HTR-8/SVneo (cell line): ENCODE results near the gene GORASP1.

Experiments
- DNase-seq: peaks from one replicate; pipeline ENCODE4 v3.0.0; 2011; ENCODE audit warnings: low spot score, mixed read lengths; ENCODE audit not compliant: insufficient read length
- FAIRE-seq: peaks from 2 replicates; lab custom pipeline; 2011; peaks lifted over from hg19 to GRCh38; lab: Jason Lieb, UNC

GORASP1 gene

DNA sequence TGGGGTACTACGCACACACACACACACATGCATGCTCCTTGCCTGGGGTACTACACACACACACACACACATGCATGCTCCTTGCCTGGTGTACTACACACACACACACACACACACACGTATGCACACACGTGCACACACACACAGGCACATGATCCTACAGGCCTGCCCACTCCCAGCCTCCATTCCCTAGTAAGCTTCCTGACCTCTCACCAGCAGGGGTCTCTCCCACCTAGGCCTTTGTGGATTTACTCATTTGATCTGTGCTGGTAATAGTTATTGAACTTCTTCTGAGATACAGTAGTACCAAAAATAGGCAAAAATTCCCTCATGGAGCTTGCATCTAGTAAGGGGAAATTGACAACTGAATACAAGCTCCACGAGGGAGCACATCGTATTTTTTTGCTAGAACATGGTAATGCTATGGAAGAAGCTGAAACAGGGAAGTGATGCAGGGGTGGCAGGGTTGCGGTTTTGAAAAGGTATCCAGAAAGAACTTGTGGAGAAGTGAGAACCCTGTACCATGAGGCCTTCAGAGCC, 19.2 kb upstream of the GORASP1 start:
- peak; percentile 51 for FAIRE-seq
- peak; percentile 30 for DNase-seq

DNA sequence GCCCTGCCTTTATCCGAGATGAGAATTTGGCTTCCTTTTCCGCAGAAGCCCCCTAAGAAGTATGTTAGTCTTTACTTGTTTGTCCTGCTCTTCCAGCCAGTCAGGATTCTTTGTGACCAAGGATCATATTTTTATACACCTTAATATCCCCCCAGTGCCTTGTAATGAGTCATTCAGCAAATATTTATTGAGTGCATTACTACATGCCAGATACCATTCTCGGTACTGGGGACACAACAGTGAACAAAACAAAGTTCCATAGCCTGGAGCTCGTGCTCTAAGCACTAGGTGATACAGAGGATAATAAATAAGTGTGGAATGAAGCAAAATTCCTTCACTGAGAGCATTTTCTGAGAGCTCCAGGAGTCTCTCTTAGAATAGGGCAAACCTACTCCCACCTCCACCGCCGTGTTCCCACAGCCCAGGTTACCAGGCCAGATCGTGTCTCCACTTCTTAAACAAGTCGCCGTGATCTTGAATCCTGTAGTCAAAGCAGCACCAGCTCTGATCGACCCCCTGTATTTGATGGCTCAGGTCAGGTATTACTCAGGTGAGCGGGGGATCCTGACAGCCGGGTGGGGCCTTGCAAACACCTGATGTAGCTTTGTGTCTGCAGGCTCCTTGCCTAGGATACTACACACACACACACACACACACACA, 18.5 kb upstream of the GORASP1 start:
- DNase-seq (peak; percentile 31), FAIRE-seq (no peak)

DNA sequence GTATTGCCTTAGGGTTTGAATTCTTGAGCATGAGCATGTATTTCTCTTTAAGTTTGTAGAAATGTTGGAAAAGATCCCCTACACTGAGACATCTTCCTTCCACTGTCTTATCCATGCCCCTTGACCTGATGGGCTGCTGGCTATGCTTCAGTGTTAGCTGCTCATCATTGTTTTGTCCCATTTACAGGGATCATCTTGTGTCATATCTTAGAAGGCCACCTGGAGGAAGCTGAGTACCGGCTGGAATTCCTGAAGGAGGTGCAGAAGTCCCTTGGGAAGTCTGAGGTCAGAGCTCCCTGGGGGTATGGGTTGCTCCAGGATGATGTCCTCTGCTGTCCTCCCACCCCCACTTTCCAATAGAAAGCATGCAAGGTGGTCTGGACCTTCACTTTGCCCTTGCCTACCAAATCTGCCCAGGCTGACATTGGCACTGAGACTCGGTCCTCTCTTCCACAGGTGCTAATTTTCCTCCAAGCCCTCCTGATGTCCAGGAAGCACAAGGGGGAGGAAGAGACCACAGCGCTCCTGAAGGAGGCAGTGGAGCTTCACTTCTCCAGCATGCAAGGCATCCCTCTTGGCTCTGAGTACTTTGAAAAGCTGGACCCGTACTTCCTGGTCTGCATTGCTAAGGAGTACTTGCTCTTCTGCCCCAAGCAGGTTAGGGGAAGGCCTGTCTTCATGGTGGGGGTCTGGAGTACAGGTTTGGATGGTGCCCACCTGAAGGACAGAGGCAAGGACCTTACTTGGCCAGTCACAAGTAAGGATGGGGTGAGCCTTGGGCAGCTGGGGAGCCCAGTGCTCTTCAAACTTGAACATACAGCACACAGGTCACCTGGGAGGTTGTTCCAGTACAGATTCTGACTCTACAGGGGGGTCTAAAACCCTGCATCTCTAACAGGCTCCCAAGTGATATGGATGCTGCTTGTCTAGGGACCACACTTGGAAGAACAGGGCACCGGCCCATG, 17.7 kb upstream of the GORASP1 start:
- DNase-seq = peak; percentile 30
- no peak for FAIRE-seq

GRCh38 chr3:39122813-39123212, 15.4 kb upstream of the GORASP1 start:
- DNase-seq (no peak), FAIRE-seq (no peak)

DNA sequence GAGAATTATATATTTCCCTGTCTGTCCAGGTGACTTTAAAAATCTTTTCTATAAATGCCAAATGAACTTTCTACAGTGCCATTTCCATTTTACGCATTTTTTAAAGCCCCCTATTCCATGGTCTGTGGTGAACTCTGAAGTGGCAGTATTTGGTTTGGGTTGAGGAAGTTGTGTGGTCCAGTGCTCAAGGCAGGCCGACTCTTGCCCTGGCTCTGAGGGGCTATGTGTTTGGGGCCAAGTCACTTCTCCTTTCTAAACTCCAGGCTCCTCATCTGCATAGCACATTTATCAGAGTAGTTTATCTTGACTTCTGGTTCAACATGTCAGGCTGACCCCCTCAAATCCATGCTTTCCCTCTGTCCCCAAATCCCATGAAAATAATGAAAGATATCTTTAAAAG, 14.2 kb upstream of the GORASP1 start:
- no peak for FAIRE-seq
- no peak for DNase-seq

DNA sequence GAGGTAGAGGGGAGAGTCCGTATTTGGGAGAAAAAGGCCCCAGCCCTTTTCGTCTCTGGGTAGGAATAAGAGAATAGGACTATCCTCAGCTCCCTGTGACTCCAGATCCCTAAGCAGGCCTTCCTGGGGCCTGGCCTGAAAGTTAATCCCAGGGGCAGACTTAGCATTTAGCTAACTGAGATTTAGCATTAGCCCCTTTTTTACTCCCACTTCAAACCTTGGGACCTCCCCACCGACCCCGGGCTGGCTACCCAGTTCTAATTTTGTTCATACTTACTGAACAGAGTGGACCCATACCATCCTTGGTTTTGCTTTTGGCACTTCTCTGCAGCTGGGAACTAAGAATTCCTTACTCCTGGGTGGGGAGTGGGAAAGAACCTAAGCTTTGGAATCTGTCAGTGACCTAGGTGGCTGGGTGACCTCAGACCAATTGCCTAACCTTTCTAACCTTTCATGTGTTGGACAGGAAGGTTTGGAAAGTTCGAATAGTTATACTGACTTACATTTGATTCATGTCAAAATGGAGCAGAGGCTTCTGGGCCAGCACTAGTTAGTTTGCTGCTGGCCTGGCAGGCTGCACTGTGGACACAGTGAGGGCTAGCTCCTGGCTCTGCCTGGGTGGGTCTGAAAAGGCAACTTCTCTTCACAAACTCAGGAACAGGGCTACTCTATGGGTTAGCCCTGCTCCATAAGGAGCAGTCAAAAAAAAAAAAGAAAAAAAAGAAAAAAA, 11.7 kb upstream of the GORASP1 start:
- DNase-seq = no peak
- no peak for FAIRE-seq

GRCh38 chr3:39118079-39118478, 10.7 kb upstream of the GORASP1 start:
- no peak for DNase-seq

DNA sequence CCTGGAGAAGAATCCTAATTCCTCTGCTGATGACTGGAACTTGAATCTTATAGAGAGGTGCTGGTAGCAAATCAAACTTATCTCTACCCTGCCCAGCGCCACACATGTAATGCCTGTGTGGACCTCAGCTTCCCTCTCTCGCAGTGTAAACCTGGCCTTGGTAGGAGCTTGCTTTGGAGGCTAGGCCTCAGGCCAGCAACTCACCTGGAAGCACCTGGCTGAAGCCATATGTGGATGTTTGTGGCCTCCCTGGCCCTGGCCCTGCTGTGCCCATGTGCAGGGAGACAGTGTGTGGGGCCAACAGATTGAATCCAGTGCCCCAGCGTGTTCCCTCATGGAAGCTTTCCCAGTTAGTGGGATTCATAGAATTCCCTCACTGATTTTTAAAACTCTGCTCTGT, 8.4 kb upstream of the GORASP1 start:
- FAIRE-seq (no peak), DNase-seq (no peak)

More at GRCh38 chr3:39118079-39118478, 10.7 kb upstream of the GORASP1 start:
- FAIRE-seq = no peak

- FAIRE-seq (no peak), DNase-seq (no peak)
These were observed 7.0 kb upstream of the GORASP1 start for GRCh38 chr3:39114456-39114855.

DNA sequence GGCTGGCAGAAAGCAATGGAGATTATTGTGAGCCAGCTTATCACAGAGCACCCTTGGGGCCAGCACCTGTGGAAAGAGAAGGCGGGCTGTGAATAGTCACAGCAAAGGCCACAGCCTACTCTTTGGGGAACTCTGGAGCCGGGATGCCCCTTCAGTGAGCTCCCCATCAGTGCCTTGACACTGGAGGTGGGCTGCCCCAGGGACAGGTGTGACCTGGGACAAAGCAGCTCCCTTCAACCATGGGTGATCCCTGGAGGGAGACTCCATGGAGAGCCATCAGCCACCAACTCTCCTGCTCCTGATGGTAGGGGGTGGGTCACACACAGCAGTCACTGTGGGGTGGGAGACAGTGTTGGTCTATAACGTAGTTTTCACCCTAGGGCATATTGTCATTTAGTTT, 5.9 kb upstream of the GORASP1 start:
- FAIRE-seq (no peak), DNase-seq (no peak)

DNA sequence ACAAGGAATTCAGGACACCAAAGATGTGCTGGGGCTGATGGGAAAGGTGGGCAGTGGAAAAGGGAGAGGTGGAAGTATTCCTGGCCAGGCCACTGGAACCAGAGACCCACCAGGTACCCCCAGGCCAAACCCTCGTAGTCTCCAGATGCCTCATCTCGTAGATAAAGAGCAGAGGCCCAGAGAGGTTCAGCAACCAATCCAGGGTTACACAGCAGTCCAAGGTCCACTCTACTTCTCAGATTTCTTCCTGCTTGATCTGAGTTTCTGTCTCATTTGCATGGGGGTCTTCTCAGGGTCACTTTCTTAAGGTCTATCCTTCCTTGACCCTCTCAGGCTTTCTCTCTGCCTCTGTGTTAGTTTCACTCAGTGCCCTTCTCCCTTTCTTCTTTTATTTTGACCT, 5.1 kb upstream of the GORASP1 start:
- FAIRE-seq (no peak), DNase-seq (no peak)

GRCh38 chr3:39112113-39112512, 4.7 kb upstream of the GORASP1 start:
- no peak for FAIRE-seq
- no peak for DNase-seq

DNA sequence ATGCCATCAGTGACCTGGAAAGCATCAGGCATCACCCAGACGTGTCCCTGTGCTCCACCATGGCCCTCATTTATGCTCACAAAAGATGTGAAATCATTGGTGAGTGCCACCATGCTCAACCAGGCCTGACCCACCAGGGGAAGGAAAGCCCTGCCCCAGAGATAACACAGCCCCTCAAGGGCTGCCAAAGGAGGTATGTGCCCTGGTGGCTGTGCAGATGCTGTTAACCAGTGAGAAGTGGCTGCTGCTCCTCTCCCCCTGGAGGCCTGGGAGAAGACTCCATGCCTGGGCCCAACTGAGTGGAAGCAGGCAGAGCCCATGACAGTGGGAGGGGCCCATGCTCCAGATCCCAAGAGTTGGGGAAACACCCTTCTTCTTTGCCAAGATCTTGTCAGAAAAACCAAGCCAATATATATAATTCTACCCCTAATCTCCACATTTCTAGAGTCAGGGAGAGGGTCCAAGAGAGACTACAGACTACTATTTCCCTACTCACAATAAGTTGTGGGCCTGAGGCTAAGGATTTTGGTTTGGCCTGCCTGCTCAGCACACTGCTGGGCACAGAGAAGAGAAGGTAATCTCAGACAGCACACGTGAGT, 2.7 kb upstream of the GORASP1 start:
- FAIRE-seq (no peak), DNase-seq (no peak)

- FAIRE-seq (no peak), DNase-seq (no peak)
These were observed 1.7 kb upstream of the GORASP1 start for GRCh38 chr3:39109086-39109485.

DNA sequence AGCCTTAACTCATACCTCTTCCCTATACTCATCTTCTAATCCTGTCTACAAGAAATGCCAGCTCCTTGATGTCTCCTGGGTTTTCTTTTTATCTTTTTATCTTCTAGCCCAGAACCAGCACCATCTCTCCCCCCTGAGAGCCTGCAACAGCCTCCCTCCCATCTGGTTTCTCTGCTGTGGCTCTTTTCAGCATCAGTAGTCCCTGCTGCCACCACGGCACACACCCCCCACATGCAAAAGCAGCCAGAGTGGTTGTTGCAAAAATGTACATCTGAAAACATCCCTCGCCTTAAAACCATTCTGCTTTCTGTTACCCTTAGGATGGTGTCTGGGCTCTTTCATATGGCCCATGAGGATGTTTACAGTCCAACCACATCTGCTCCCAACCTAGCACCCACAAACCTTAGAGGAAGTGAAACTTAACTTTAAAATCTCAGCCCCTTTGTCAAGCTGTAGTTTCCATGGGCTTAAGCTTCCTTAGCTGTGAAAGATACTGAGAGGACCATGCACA, 828 bp upstream of the GORASP1 start:
- DNase-seq (no peak), FAIRE-seq (no peak)

DNA sequence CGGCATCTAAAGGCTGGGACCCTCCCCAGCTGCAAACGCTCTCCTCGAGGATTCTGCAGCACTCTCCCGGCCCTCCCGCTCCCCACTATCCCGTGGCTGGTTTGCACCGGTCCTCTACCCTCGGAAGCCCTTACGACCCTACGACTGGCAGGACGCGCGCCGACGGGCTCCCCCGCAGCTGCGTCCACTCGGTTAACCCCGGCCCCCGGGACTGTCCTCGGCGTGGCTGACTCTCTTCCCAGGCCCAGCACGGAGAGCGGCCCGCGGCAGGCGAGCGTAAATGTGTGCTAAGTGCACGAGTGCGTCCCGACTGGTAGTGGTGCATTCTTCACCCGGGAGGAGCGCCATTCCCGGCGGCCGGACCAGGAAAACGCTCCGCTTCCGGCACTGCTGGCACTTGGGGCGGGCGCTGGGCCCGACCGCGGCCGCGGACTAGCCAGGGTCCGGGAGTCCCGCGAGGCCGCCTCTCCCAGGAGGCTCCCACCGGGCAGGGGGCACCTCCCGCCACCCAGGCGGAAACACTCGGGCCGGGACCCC, 508 bp downstream of the GORASP1 start:
- FAIRE-seq (no peak), DNase-seq (peak; percentile 53)

GRCh38 chr3:39106281-39106811, 1.1 kb downstream of the GORASP1 start:
- DNase-seq (peak; percentile 10), FAIRE-seq (no peak)

- no peak for FAIRE-seq
- DNase-seq = no peak
These were observed 1.8 kb downstream of the GORASP1 start for GRCh38 chr3:39105687-39106063.

DNA sequence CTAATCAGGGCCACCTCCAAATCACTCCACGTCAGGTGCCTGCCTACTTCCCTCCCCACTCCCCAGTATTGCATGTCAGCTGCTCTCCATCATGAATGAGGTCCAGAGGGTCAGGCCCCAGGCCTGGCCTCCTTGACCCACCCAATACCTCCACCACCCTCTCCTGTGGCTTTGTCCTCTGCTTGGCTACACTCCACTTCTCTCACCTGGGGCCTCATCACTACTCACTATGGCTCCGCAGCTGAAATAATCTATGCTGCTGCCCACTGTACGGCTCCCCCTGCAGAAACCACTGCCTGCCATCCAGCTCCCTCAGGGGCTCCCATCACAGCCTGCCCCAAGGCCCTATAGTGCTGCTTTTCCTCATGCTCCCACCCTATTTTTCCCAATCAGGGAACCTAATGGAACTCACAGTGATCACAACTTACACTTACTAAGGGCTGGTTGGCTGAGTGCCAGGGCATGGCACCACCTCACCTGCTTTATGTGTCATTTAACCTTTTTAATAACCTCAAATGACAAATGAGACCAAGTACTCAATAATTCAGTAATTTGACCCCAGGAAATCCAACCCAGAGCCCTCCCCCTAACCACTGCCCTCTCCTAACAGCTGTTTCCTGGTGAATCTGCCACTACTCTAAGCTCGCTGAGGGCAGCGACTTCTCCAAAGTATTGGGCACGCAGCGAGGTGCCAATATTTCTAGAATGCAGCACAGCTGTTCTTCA, 2.3 kb downstream of the GORASP1 start:
- no peak for DNase-seq
- FAIRE-seq = no peak
